ENCODE measurements around the gene GLIPR1.
"Not testable (repeated sequence)": the region's sequence is repeated elsewhere in the genome, so short reads cannot be mapped to it uniquely, and the experiment has no call there.

The GLIPR1 gene

DNA sequence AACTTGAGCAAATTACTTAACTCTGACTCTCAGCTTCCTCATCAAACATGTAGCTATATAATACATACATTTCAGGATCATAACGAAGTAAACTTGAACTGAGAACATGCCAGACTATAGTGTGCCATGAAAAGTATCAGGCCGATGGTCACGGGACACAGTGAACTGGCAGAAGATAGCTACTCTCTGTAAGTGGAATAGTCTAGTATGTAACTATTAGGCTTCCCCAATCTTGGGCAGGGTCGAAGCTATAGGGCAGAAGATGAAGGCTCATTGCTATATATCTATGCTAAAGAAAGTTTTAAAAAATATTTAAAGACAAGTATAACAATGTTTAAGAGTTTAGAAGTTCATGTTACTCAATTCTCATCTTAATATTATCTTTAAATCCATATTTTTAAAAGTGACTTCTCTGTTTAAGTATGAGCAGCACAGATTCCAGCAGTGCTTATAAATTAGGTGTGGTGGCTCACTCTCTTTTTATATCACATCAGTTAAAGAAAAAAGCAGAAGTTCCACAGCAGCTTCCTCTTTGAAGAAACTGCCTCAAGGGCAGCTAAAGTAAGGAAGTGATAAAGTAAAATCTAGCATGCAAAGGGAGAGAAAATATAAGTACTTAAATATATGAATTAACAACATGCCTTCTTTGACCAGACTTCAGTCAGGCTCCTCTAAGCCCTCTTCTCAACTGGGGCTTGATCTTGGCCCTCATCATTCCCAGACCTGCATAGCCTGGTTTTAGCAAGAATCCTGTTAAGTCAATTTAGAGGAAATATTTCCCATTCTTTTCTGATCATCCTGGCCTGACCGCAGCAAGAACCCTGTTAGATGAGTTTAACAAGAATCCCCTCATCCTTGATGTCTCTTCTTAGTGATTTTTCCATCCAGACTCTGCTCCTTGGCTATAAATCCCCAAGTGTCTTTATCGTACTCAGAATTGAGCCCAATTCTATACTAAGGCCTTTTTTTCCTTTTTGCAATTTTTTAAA, 8.4 kb upstream of the GLIPR1 start:
- in situ Hi-C loops (cut with HindIII; ENCODE audit: low sequenced_read_pairs): no loop called here

DNA sequence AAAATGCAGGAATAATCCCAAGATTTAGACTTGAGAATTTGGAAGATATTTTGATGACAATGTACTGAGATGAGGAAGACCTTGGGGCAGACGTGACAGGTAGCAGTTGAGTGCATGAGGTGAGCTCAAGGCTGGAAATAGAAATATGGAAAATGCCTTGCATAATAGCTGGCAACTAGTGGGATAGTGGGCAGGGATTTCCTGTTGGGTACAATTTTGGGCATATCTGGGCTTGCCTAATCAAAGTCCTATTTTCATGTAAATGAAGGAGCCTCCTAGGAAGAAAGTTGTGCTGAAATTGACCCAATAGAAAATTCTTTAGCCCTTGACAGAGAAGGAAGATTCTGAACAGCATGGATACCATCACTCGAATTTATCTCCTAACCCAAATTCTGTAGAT, 6.4 kb upstream of the GLIPR1 start:
- in situ Hi-C loops (cut with HindIII; ENCODE audit: low sequenced_read_pairs): no loop called here

GRCh38 chr12:75476071-75476470, 4.5 kb upstream of the GLIPR1 start:
- in situ Hi-C loops (cut with HindIII; ENCODE audit: low sequenced_read_pairs): no loop called here

- in situ Hi-C loops (cut with HindIII; ENCODE audit: low sequenced_read_pairs): no loop called here
These were observed 3.4 kb upstream of the GLIPR1 start for GRCh38 chr12:75477137-75477536.

DNA sequence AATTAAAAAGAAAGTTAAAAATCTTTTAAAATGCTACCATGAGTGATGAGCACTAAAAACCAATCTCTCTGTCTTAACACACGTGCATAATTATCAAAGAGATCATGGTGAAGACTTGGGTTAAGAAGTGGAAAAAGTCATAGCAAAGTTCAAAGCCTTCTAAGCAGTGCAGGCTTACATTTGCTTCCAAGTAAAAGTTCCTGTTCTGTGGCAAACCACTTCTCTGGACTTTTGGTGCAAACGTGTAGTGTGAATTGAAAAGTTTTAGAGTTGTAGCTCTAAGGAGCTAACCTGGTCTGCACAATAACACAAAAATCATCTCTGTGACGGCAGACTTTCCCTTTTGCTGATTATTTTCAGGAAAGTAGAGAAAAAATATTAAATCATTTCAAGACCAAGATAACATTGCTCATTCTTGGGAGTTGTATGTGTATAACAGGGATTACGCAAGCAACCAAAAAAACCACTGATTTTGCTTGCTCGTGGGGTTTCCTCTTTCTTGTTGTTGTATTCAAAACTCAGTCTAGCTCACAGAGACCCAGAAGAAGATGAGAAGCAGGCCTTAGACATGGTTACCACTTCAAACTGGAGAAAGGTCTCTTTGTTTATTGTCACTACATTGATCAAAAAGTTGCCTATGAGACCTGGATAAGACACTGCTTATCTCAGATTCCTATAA, 2.3 kb upstream of the GLIPR1 start:
- in situ Hi-C loops (cut with HindIII; ENCODE audit: low sequenced_read_pairs): no loop called here

GRCh38 chr12:75479963-75480461, 543 bp upstream of the GLIPR1 start:
- in situ Hi-C loops (cut with HindIII; ENCODE audit: low sequenced_read_pairs): no loop called here

DNA sequence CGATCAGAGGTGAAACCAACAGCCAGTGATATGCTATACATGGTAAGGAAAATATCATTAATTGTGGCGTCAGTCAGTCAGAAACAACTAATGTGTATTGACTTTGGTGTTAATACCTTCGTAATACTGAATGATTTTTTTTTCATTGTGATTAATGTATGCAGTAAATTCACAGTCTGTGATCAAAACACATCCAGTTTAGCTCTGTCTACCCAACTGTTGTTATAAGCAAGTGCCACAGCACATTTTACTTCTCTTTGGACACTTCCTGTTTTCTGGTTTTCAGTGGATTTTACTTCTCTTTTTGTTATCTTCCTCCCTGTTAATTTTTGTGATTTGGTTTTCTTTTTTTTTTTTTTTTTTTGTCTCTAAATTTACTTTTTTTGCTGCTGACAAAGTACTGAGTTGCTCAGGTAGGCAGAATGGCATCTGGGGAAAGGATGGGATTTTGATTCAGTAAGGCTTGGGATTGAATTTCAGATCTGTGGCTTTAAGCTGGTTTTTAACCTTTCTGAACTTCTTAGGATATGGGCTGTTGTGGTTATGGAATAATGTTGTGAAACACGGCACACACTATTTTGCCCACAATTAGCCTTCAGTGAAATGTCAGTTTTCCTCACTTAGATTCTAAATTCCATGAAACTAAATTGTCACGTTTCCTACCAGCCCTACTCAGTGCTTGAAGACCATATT, 604 bp downstream of the GLIPR1 start:
- in situ Hi-C loops (cut with HindIII; ENCODE audit: low sequenced_read_pairs): no loop called here

GRCh38 chr12:75481774-75482173, 1.2 kb downstream of the GLIPR1 start:
- in situ Hi-C loops (cut with HindIII; ENCODE audit: low sequenced_read_pairs): no loop called here

DNA sequence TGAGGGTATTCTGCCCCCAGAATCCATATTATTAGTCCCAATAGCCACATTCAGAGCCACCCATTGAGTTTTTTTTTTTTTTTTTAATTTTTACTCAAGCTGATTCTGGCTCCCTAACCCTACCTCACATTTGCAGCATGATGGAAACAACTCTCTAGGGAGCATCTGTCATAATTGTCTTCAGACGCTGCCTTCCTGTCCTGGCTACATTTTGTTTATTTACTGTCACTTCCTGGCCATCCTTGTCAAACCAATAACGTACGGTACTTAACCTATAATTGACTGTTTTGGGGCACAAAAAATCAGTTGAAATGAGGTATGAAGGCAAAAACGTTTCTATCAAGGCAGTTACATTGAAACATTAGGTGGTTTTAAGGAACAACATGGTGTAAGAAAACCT, 2.1 kb downstream of the GLIPR1 start:
- in situ Hi-C loops (cut with HindIII; ENCODE audit: low sequenced_read_pairs): no loop called here

DNA sequence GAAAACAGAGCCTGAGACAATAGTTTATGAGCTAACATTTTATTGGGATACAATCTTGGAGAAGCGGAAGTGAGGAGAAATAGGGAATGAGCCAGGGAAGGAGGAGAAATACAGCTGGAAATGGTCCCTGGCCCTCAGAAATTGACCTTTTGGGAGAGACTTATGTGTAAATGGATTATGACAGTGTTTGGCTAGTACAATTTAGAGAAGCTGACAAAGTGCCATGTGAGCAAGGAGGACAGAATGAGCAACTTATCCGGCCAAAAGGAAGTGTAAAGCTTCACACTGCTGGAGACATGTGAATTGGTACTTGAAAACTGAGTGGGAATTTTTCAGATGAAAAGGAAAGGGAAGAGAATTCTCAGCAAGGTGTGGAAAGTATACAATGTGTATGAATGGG, 2.9 kb downstream of the GLIPR1 start:
- in situ Hi-C loops (cut with HindIII; ENCODE audit: low sequenced_read_pairs): no loop called here

GRCh38 chr12:75484450-75484849, 3.9 kb downstream of the GLIPR1 start:
- in situ Hi-C loops (cut with HindIII; ENCODE audit: low sequenced_read_pairs): not testable (repeated sequence)

DNA sequence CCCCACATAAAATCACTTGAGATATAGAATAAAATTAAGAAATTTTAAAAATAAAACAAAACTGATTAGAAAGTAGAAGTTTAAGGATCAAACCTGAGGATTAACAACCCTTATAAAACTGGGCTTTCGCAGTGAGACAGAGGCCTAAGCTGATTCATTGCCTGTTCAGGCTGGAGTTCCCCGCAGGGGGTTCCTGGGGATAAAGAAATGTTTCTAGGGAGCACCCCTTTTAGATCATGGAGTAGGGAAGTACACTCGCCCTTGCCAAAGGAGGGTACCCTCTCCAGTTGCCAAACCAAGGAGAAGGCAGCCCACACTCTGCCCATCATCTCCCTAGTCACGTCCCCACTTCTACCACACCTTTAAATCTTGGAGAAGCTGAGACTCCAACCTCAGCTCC, 6.8 kb downstream of the GLIPR1 start:
- in situ Hi-C loops (cut with HindIII; ENCODE audit: low sequenced_read_pairs): no loop called here

- in situ Hi-C loops (cut with HindIII; ENCODE audit: low sequenced_read_pairs): no loop called here
These were observed 8.0 kb downstream of the GLIPR1 start for GRCh38 chr12:75488553-75488952.

- in situ Hi-C loops (cut with HindIII; ENCODE audit: low sequenced_read_pairs): no loop called here
These were observed 8.6 kb downstream of the GLIPR1 start for GRCh38 chr12:75489187-75489586.

DNA sequence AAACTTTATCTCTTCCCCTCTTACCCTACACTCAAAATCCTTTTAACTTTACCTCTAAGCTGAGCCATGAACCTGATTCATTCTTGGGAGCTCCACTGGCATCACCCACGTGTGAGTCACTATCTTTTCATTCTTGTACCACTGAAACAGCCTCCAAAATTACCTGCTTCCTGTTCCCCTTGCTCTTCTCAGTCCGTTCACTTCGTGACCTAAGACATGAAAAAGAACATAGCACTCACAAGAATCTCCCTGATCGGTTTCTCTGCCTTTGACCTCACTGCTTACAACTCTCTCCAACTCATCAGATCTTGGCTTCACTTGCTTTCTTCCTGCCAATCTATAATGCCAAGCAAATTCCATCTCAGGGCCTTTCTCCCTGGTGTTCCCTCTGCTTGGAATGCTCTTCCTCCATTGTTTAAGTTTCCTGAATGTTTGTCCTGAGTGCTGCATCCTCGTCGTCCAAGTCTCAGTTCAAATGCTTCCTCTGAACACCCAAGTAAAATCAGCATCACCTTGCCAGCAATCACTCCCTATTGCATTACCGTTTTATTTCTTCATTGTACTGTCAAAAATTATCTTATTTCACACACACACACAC, 9.2 kb downstream of the GLIPR1 start:
- in situ Hi-C loops (cut with HindIII; ENCODE audit: low sequenced_read_pairs): no loop called here

- in situ Hi-C loops (cut with HindIII; ENCODE audit: low sequenced_read_pairs): no loop called here
These were observed 10.6 kb downstream of the GLIPR1 start for GRCh38 chr12:75491169-75491568.

GRCh38 chr12:75503459-75503858, 22.9 kb downstream of the GLIPR1 start:
- in situ Hi-C loops (cut with HindIII; ENCODE audit: low sequenced_read_pairs): no loop called here

- in situ Hi-C loops (cut with HindIII; ENCODE audit: low sequenced_read_pairs): no loop called here
These were observed 23.3 kb downstream of the GLIPR1 start for GRCh38 chr12:75503866-75504265.

GRCh38 chr12:75505706-75506312, 25.3 kb downstream of the GLIPR1 start:
- in situ Hi-C loops (cut with HindIII; ENCODE audit: low sequenced_read_pairs): no loop called here

- in situ Hi-C loops (cut with HindIII; ENCODE audit: low sequenced_read_pairs): no loop called here
These were observed 26.5 kb downstream of the GLIPR1 start for GRCh38 chr12:75507086-75507485.

GRCh38 chr12:75508159-75508558, 27.6 kb downstream of the GLIPR1 start:
- in situ Hi-C loops (cut with HindIII; ENCODE audit: low sequenced_read_pairs): no loop called here
